Epidermal melanocyte (primary cell): ENCODE measurements around the gene RDX.
"Not testable (repeated sequence)": the region's sequence is repeated elsewhere in the genome, so short reads cannot be mapped to it uniquely, and the experiment has no call there.

Experiments
- DNase-seq: peaks from one replicate; pipeline ENCODE4 v3.0.0; 2011; ENCODE audit warnings: low spot score; ENCODE audit not compliant: insufficient read length

Gene RDX

GRCh38 chr11:110305169-110306018 is 9.0 kb upstream of the RDX start:
- DNase-seq: no peak

- DNase-seq: no peak
These were observed 7.0 kb upstream of the RDX start for GRCh38 chr11:110303414-110303826.

GRCh38 chr11:110301577-110301976 is 5.2 kb upstream of the RDX start:
- no peak for DNase-seq

- DNase-seq: no peak
These were observed 4.6 kb upstream of the RDX start for GRCh38 chr11:110301032-110301431.

GRCh38 chr11:110299006-110299785 is 2.8 kb upstream of the RDX start:
- no peak for DNase-seq

GRCh38 chr11:110298301-110298765 is 1.9 kb upstream of the RDX start:
- no peak for DNase-seq

- no peak for DNase-seq
These were observed 1.4 kb upstream of the RDX start for GRCh38 chr11:110297726-110298300.

- DNase-seq: no peak
These were observed 787 bp upstream of the RDX start for GRCh38 chr11:110297076-110297725.

DNA sequence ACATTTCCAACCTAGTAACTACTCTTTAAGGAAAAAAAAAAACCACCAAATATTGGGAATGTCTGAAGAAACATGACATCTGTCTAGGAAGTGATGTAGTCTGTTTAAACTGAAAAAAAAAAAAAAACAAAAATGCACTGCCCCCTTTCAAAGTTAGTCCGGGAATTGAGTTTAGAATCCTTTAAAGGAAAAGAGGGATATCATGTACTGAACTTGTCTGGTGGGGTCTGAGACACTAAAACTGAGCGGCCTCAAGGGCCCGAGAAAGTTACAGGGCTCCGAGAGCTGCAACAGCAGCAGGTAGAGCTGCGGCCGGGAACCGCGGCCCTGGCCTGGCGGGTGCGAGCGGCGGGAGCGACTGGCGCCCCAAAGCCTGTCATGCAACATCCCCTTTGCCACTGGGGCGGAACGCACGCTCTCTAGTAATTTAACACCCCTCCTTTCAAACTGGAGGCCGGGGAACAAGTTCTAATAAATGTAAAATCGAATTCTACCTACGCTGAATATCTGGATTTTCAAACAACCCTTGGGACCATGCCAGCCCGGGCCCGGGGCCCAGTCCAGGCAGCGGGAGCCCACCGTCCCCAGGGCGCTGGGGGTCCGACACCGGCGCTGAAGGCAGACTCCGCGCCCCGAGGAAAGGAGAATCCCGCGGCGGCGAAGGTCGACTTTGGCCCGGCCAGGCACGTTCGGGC is 736 bp downstream of the RDX start:
- DNase-seq: no peak

- DNase-seq: no peak
These were observed 1.3 kb downstream of the RDX start for GRCh38 chr11:110295086-110295485.

- no peak for DNase-seq
These were observed 1.9 kb downstream of the RDX start for GRCh38 chr11:110294509-110294908.

- DNase-seq: no peak
These were observed 3.0 kb downstream of the RDX start for GRCh38 chr11:110293389-110293788.

DNA sequence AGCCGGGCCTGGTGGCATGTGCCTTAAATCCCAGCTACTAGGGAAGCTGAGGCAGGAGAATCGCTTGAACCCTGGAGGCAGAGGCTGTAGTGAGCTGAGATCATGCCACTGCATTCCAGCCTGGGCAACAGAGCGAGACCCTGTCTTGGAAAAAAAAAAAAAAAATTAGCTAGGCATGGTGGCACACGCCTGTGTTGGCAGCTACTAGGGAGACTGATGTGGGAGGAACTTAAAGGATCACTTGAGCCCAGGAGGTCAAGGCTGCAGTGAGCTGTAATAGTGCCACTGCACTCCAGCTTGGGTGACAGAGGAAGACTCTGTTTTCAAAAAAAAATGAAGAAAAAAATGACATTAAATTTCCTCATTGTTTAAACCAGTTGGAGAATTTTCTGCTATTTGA is 4.3 kb downstream of the RDX start:
- DNase-seq: not testable (repeated sequence)

GRCh38 chr11:110290591-110291334 is 5.7 kb downstream of the RDX start:
- no peak for DNase-seq

- no peak for DNase-seq
These were observed 6.9 kb downstream of the RDX start for GRCh38 chr11:110289472-110289871.

DNA sequence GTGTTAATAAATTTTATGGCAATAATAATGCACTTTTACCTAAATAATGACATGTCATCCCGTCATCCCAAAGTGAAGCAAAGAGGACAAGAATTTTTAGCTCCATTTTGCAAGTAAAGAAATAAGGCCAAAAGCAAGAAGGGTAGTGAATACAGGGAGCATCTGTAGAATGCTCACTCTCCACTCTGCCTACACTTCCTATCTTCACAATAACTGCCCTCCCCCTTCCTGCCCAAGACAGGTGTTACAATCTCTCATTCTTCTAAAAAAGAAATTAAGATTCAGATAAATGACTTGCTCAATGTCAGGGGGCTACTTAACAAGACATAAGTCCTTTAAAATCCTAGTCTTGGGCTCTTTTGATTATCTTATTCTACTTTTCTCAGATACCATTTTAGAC is 8.9 kb downstream of the RDX start:
- no peak for DNase-seq

DNA sequence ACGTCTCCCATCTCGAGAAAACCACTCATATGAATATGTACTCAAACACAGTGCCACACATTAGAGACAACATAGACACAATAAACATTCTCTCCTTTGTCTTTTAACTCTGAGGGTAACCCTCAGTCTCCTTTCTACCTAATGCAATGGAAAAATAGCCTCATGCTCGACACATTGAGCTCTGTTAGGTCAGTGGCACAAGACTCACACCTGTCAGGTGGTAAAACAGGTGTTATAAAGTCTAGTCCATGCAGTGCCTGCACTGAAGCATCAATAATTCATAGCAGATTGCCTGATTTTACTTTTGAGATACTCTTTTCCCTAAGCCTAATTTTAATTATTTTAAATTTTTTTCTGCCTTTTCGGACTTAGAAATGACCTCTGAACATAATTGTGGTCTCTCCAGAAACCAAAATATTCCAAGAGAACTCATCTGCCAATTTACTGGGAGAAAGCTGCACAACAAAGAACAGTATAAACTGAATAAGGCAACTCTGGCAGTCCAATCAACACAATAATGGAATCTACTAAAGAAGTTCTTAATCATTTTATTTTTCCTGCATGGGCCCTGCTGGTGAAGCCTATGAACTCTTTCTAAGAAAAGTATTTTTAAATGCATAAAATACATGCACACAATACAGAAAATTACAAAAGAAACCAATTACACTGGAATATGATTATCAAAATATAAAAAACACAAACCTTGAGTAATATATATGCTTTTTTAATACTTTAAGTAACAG is 9.9 kb downstream of the RDX start:
- DNase-seq: no peak

DNA sequence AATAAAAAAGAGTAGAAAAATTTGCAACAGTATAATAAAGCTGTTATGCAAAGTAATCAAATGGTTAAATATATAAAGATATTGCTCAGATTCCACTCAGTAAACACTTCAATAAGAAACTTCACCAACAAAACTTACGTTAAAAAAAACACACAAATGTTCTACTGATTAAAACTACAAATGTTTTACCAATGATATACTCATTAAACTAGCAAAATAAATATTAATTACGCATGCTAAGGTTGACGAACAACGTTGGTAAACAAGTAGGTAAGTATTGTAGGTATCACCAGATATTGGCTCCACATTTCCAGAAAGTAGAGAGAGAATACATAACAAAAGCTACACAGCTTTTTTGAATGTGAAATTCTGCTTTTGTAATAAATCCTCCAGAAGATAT is 12.6 kb downstream of the RDX start:
- no peak for DNase-seq

- DNase-seq: not testable (repeated sequence)
These were observed 15.8 kb downstream of the RDX start for GRCh38 chr11:110280595-110280994.

GRCh38 chr11:110279881-110280280 is 16.5 kb downstream of the RDX start:
- no peak for DNase-seq
